Activated naive CD8-positive, alpha-beta T cell (primary cell): ENCODE results near the gene OR1L4.

Experiments used
- H3K27ac Mint-ChIP-seq: one replicate; pipeline ENCODE4 v1.8.0; 2021; ENCODE audit warnings: mixed read lengths
- H3K27me3 Mint-ChIP-seq: one replicate; pipeline ENCODE4 v1.8.0; 2021; ENCODE audit warnings: mixed read lengths
- H3K36me3 Mint-ChIP-seq: one replicate; pipeline ENCODE4 v1.8.0; 2021; ENCODE audit warnings: mixed read lengths
- H3K4me1 Mint-ChIP-seq: one replicate; pipeline ENCODE4 v1.8.0; 2021; ENCODE audit warnings: low read depth, mixed read lengths
- H3K4me3 Mint-ChIP-seq: one replicate; pipeline ENCODE4 v1.8.0; 2021; ENCODE audit warnings: mild to moderate bottlenecking, mixed read lengths
- H3K9me3 Mint-ChIP-seq: one replicate; pipeline ENCODE4 v1.8.0; 2021; ENCODE audit warnings: low read depth, mixed read lengths

Gene OR1L4, protein sequence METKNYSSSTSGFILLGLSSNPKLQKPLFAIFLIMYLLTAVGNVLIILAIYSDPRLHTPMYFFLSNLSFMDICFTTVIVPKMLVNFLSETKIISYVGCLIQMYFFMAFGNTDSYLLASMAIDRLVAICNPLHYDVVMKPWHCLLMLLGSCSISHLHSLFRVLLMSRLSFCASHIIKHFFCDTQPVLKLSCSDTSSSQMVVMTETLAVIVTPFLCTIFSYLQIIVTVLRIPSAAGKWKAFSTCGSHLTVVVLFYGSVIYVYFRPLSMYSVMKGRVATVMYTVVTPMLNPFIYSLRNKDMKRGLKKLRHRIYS

DNA sequence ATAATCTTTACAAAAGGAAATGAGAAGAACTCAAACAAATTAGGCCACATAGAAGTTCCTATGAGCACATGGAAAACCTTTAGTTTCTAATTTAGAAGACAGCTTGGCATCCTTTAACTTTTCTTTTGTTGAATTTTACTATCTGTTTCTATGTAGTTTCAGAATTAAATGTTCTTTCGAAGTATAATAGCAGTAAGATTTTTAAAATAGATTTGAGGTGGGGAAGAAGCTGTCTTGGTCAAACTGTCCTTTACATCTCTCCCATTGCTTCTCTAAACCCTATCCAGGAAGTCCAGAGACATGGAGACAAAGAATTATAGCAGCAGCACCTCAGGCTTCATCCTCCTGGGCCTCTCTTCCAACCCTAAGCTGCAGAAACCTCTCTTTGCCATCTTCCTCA is at the start of gene OR1L4:
Gene OR1L4 (plus strand): TSS at position 301 of the 400 bp plus-strand sequence. CDS start 0 bp downstream, at position 301.
- Mint-ChIP-seq H3K4me3 (no peak within 1 kb of the TSS), H3K27ac (no peak within 1 kb of the TSS), H3K27me3 (no peaks in the 10 kb centered on the region), H3K4me1 (no peaks in the 10 kb centered on the region), H3K36me3 (peaks cover 25% of the 10 kb centered on the region), H3K9me3 (peaks cover 30% of the 10 kb centered on the region)

DNA sequence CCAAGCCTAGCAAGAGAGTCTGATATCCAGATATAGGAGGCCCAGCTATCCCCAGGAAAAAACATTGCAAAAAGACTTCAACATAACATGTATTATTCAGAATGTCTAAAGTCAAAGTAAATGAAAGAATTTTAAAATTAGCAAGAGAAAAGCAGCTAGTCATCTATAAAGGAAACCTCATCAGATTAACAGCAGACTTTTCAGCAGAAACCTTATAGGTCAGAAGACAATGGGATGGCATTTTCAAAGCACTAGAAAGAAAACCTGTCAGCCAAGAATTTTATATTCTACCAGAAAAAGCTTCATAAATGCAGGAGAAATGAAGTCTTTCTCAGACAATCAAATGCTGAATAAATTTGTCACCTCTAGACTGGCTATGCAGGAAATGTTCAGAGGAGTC is 38.9 kb upstream of the OR1L4 start:
- Mint-ChIP-seq H3K4me1 (no peaks in the 10 kb centered on the region), H3K27me3 (peaks cover 5% of the 10 kb centered on the region), H3K36me3 (peaks cover 8% of the 10 kb centered on the region), H3K27ac (no peak overlapping the region), H3K9me3 (peaks cover 21% of the 10 kb centered on the region), H3K4me3 (no peak overlapping the region)

DNA sequence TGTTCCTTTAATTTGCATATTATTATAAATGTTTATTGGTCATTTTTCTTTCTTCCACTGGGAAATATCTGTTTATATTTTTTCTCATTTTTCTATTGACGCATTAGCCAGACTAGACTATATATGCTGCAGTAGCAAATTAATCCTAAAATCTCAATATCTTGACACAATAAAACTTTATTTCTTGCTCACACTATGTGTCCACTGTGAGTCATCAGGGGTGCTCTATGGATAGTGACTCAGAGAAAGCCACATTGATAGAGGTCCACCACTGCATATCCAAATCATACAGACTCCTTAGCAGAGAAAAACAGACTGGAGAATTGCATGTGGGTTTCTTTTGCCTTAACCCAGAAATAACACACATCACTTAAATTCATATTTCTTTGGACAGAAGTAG is 28.1 kb upstream of the OR1L4 start:
- Mint-ChIP-seq H3K36me3 (peaks cover 2% of the 10 kb centered on the region), H3K4me3 (no peak overlapping the region), H3K4me1 (no peaks in the 10 kb centered on the region), H3K27ac (no peak overlapping the region), H3K9me3 (peaks cover 21% of the 10 kb centered on the region), H3K27me3 (peaks cover under 1% of the 10 kb centered on the region)

DNA sequence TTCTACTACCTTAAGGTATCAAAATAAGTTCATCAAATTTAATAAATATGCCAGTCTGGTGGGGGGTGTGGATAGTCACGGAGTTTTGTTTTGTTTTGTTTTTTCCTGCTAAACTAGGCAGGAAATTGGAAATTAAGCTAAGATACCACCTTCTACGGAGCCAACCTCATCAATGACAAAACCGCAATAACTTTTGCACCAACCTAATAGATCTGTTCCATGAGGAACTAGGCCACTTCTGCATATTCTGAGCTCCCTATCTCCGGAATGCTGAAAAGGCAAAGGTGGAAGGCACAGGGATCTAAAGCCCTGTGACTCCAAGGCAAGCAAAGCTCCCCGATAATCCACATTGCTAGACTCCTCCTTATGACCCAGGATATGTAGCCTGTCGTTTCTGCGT is 5.8 kb upstream of the OR1L4 start:
- H3K36me3 Mint-ChIP-seq: peaks cover 12% of the 10 kb centered on the region
- no peak overlapping the region for H3K27ac Mint-ChIP-seq
- H3K9me3 Mint-ChIP-seq: peaks cover 25% of the 10 kb centered on the region
- no peaks in the 10 kb centered on the region for H3K27me3 Mint-ChIP-seq
- no peaks in the 10 kb centered on the region for H3K4me1 Mint-ChIP-seq
- no peak overlapping the region for H3K4me3 Mint-ChIP-seq

DNA sequence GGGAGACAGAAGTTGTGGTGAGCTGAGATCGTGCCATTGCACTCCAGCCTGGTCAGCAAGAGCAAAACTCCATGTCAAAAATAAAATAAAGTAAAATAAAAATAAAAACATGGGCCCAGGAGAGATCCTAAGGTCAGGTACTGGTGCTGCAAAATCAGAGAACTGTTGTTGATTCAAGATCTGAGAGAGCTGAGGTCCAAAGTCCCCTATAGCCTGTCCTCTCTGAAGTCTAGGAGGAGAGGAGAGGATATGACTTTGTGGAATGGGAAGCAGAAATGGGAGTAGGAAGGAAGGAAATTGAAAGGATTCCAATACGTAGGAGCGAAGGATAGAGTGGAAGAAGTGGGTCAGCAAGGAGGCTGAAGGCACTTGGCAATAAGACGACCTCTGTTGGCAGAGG is 4.6 kb upstream of the OR1L4 start:
- Mint-ChIP-seq H3K4me1 (no peaks in the 10 kb centered on the region), H3K27ac (no peak overlapping the region), H3K9me3 (peaks cover 25% of the 10 kb centered on the region), H3K27me3 (no peaks in the 10 kb centered on the region), H3K36me3 (peaks cover 12% of the 10 kb centered on the region), H3K4me3 (no peak overlapping the region)

DNA sequence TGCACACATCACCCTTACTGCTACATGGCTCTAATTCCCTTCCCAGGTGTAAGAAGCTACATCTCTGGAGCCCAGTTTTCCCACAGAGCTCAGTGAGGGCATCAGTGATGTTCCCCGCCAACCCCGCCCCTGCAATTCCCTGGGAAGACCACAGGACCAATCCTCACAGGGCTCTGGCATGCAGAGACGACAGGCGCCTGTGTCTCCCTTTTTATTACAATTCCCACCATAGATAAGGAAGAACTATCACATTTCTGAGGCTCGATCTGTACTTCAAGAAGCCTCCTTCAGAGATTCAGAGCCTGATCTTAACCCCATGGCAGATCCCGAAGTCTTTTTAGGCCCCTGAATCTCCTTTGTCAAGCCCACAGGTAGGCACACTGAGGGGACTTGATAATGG is 18.2 kb downstream of the OR1L4 start, which contains the start of gene OR1L6:
Gene OR1L6 (plus strand): TSS at position 301 of the 400 bp plus-strand sequence. CDS start 7,545 bp downstream, outside the sequence.
- H3K36me3 Mint-ChIP-seq: peaks cover 11% of the 10 kb centered on the region
- no peaks in the 10 kb centered on the region for H3K27me3 Mint-ChIP-seq
- no peak within 1 kb of the TSS for H3K27ac Mint-ChIP-seq
- H3K4me3 Mint-ChIP-seq: no peak within 1 kb of the TSS
- H3K4me1 Mint-ChIP-seq: no peaks in the 10 kb centered on the region
- H3K9me3 Mint-ChIP-seq: peaks cover 19% of the 10 kb centered on the region

DNA sequence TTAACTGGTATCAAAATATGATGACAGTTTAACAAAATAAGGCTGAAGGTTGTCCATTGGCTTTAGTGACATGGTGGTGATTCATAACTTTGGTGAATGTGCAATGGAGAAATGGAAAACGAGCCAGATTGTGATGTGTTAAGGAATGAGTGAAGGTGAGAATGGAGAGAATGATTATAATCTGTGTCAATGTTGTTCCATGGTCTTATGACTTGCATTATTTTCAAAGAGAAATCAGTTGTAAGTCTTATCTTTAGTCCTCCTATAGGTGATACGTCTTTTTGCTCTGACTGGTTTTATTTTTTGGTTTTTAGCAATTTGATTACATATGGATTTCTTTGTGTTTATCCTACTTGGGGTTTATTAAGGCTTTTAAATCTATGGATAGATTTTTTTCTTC is 31.0 kb downstream of the OR1L4 start:
- no peak overlapping the region for H3K27ac Mint-ChIP-seq

DNA sequence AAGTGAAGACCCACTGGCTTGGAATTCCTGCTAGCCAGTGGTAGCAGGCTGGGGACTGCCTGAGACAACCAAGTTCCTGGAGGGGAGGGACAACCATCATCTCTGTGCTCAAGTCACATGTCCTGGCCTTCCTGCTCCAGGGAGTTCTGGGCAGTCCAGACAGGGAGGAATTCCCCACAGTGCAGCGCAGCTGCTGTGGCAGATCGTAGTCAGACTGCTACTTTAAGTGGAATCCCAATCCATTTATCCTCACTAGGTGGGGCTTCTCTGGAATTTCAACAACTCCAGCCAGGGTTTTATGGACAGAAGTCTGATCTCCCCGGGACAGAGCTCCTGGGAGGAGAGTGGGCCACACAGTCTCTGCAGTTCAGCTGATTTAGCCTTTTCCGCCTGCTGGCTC is 44.0 kb downstream of the OR1L4 start:
- Mint-ChIP-seq H3K36me3 (peaks cover 28% of the 10 kb centered on the region), H3K4me3 (no peak overlapping the region), H3K27me3 (no peaks in the 10 kb centered on the region), H3K27ac (no peak overlapping the region), H3K9me3 (peaks cover 31% of the 10 kb centered on the region), H3K4me1 (no peaks in the 10 kb centered on the region)

More for the DNA sequence above, 31.0 kb downstream of the OR1L4 start:
- Mint-ChIP-seq H3K27me3 (peaks cover 8% of the 10 kb centered on the region), H3K36me3 (peaks cover 34% of the 10 kb centered on the region), H3K4me1 (no peaks in the 10 kb centered on the region), H3K9me3 (peaks cover 21% of the 10 kb centered on the region), H3K4me3 (no peak overlapping the region)
